HG03135 (cell line): Measurements from ENCODE around the gene ERBB4.

Experiments
- ATAC-seq: cut with Tn5 transposase; IDR thresholded peaks from one replicate; pipeline ENCODE4 v1.9.1; 2021; ENCODE audit warnings: mild to moderate bottlenecking, moderate library complexity; ENCODE audit not compliant: unreplicated experiment

ERBB4 gene

GRCh38 chr2:211503198-211503597 is 1035.4 kb downstream of the ERBB4 start:
- no peak for ATAC-seq

GRCh38 chr2:211498551-211499205 is 1039.9 kb downstream of the ERBB4 start:
- no peak for ATAC-seq

GRCh38 chr2:211495339-211495738 is 1043.3 kb downstream of the ERBB4 start:
- ATAC-seq, result no peak

GRCh38 chr2:211494536-211494935 is 1044.1 kb downstream of the ERBB4 start:
- ATAC-seq, result no peak

- ATAC-seq, result no peak
Observed at GRCh38 chr2:211494085-211494484, 1044.5 kb downstream of the ERBB4 start.

GRCh38 chr2:211487733-211488132 is 1050.9 kb downstream of the ERBB4 start:
- ATAC-seq, result no peak

GRCh38 chr2:211479536-211480150 is 1059.0 kb downstream of the ERBB4 start:
- ATAC-seq, result no peak

- no peak for ATAC-seq
Observed at GRCh38 chr2:211477537-211478275, 1060.9 kb downstream of the ERBB4 start.

GRCh38 chr2:211473116-211473515 is 1065.5 kb downstream of the ERBB4 start:
- no peak for ATAC-seq

- no peak for ATAC-seq
Observed at GRCh38 chr2:211469664-211470059, 1068.9 kb downstream of the ERBB4 start.

GRCh38 chr2:211468877-211469663 is 1069.5 kb downstream of the ERBB4 start:
- ATAC-seq, result no peak

GRCh38 chr2:211468217-211468616 is 1070.4 kb downstream of the ERBB4 start:
- no peak for ATAC-seq

GRCh38 chr2:211463397-211463796 is 1075.2 kb downstream of the ERBB4 start:
- ATAC-seq, result no peak

GRCh38 chr2:211458974-211459373 is 1079.6 kb downstream of the ERBB4 start:
- no peak for ATAC-seq

- no peak for ATAC-seq
Observed at GRCh38 chr2:211457325-211457724, 1081.3 kb downstream of the ERBB4 start.

- peak; percentile 83 for ATAC-seq
Observed at GRCh38 chr2:211455216-211455841, 1083.3 kb downstream of the ERBB4 start.

- no peak for ATAC-seq
Observed at GRCh38 chr2:211454679-211455078, 1083.9 kb downstream of the ERBB4 start.

- no peak for ATAC-seq
Observed at GRCh38 chr2:211453311-211453887, 1085.2 kb downstream of the ERBB4 start.

- no peak for ATAC-seq
Observed at GRCh38 chr2:211451642-211452041, 1087.0 kb downstream of the ERBB4 start.

GRCh38 chr2:211449819-211450218 is 1088.8 kb downstream of the ERBB4 start:
- no peak for ATAC-seq
